HFF-Myc (cell line): Measurements from ENCODE around the gene CLMN.

Source experiments
- DNase-seq: peaks from one replicate; pipeline ENCODE4 v3.0.0-alpha.2; 2011; ENCODE audit warnings: low read depth; ENCODE audit errors: extremely low read depth
- H3K4me3 ChIP-seq: replicated peaks from 2 replicates; pipeline ENCODE4 v1.5.1; 2011; ENCODE audit warnings: low read depth, mild to moderate bottlenecking, control low read depth, low read length
- TF ChIP-seq, protein P1 (sequence below): IDR thresholded peaks from 2 replicates; pipeline ENCODE4 v1.5.1; 2012; ENCODE audit warnings: mild to moderate bottlenecking, low read depth, low read length, control low read depth; ENCODE audit errors: missing control alignments

The CLMN gene

DNA sequence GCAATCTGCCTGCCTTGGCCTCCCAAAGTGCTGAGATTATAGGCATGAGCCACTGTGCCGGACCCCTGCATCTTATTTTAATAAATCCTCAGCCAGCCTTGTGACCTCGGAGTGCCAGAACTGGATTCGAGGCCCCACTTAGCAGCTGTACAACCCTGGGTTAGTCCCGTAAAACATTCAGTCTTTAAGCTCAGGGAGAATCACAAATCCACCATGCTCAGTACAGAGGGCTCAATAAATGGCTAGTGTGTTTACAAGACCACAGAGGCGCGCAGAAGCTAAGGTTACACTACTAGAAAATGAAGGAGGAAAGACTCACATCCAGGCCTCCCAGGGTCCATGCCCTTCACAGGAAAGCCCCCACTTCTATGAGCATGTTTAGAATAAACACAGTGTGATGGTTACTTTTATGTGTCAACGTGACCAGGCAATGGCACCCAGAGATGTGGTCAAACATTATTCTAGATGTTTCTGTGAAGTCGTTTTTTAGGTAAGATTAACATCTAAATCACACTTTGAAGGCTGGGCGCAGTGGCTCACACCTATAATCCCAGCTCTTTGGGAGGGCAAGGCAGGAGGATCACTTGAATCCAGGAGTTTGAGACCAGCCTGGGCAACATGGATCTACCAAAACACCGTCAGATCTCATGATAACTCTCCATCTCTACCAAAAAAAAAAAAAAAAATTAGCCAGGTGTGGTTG lies 55.3 kb downstream of the CLMN start:
- H3K4me3 ChIP-seq: no peak overlapping the region
- TF ChIP-seq, protein P1, sequence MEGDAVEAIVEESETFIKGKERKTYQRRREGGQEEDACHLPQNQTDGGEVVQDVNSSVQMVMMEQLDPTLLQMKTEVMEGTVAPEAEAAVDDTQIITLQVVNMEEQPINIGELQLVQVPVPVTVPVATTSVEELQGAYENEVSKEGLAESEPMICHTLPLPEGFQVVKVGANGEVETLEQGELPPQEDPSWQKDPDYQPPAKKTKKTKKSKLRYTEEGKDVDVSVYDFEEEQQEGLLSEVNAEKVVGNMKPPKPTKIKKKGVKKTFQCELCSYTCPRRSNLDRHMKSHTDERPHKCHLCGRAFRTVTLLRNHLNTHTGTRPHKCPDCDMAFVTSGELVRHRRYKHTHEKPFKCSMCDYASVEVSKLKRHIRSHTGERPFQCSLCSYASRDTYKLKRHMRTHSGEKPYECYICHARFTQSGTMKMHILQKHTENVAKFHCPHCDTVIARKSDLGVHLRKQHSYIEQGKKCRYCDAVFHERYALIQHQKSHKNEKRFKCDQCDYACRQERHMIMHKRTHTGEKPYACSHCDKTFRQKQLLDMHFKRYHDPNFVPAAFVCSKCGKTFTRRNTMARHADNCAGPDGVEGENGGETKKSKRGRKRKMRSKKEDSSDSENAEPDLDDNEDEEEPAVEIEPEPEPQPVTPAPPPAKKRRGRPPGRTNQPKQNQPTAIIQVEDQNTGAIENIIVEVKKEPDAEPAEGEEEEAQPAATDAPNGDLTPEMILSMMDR: no peak

DNA sequence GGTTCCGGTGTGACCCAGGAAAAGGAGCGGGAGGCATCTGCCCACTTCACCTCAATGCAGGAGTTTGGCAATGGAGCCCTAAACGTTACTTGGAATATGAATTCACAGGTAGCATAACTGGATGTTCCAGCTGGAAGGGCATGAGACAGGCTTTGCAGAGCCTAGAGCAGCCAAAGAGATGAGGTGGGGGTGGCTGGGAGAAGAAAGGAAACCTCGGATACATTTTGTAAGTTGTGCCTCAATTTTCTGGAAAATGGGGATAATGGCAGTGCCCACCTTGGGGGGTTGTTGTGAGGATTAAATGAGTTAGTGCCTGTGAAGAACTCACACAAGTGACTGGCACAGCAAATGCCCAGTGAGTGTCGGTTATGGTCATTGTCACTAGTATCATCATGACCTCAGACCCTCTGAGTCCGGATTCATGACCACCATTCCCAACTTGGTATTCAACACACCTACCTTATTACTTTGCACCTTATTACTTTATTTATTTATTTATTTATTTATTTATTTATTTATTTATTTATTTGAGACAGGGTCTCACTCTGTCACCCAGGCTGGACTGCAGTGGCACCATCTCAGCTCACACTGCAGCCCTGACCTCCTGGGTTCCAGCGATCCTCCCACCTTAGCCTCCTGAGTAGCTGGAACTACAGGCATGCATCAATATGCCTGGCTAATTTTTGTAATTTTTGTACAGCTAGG lies 56.0 kb downstream of the CLMN start:
- DNase-seq: no peak
- TF ChIP-seq, protein P1: no peak
- no peak overlapping the region for H3K4me3 ChIP-seq

More for the DNA sequence above, 55.3 kb downstream of the CLMN start:
- DNase-seq: no peak

DNA sequence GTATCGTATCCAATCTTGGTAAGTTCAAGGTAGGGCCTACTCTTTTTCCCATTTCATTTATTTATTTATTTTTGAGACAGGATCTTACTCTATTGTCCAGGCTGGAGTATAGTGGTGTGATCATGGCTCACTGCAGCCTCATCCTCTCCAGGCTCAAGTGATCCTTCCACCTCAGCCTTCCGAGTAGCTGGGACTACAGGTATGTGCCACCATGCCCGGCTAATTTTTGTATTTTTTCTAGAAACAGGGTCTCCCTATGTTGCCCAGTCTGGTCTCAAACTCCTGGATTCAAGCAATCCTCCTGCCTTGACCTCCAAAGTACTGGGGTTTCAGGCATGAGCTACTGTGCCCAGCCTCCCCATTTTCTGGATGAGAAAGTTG lies 57.2 kb downstream of the CLMN start:
- no peak overlapping the region for H3K4me3 ChIP-seq
- DNase-seq: no peak
- TF ChIP-seq, protein P1: no peak

DNA sequence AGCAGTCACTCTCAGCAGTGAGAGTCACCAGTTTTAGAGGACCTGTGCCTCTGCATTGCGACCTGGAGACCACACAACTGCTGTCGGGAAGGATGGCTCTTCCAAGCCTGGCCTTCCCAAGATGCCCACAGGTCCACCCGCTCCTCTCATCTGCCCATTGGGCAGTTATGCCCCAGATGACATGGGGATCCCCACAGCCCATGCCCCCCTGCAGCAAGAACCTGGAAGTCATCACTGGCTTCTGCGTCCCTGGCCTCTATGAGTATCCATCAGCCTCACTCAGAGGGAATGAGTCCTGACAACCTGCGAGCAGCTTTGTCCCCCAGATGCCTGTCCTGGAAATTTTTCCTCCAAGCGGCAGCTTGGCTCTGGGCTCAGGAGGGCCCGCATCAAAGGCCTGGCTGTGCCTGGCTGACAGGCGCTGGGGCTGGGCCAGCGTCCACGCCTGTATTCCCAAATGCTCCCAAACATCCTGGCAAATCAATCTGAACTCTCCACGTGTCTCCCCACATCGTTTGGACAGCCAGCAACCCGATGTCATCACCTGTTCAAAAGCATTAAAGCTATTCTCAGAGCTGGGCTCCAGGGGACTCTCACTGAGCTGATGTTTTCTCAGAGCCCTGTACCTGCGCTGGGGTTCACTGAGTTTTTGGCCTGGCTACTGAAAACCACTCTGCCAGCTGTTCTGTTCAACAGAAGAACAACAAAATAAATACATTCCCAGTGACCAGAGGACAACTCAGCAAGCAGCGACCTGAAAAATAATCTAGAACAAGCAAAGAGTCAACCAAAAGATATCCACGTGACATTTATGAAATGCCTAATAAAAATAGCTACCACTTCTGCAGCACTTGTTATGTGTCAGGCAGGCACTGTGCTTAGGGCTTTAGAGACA lies 57.8 kb downstream of the CLMN start:
- TF ChIP-seq, protein P1: no peak
- no peak overlapping the region for H3K4me3 ChIP-seq
- no peak for DNase-seq

DNA sequence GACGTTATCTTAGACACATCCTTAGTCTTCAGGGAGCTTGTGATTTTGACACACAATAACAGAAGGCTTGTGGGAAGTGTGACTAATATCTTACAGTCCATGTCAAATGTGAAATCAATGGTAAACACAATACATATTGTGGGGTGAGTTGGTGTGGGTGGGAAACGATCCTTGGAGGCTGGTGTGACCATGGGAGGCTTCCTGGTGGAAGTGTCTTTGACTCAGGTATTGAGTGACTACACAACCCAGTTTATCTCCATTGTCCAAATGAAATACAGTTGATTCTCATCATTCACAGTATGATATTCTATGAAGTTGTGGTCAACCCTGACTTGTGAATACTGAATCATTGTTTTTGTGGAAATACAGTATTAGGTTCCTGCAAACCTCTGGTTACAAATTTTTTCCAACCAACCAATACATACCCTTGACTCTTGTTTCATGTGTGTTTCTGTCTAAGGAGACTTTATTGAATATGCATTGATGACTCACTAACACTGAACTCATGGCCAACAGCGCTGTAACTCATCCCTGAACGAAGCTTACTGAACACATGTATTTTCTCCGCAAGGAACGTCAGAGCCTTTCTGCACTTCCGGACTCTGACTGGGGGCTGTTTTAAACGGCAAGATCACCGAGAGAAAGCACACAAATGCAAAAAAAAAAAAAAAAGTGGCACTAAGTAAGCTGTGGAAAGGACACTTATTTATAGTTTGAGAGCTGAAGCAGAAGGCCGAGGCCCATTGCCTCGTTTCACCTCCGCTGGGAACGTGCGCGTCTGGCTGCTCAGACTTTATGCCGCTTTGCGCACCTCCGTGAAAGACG lies 59.0 kb downstream of the CLMN start:
- no peak for DNase-seq
- H3K4me3 ChIP-seq: no peak overlapping the region
- TF ChIP-seq, protein P1: no peak
